Measurements from ENCODE around the gene DNER. TPM values are rescaled to one million over a fixed set of nuclear protein-coding genes. Genes with fewer than 3 reads are reported as not detected.

Gene DNER
- polyA plus RNA-seq, 1 of the 3 experiments (the other 2 are of a cell fraction), result 1.4 TPM

- 22% methylated on average over 1 of the region's 1 CpG for WGBS (ENCODE audit: low lambda C conversion rate)
- H4K20me1 ChIP-seq (ENCODE audit: insufficient read depth), result no peaks in the 10 kb centered on the region
- no peaks in the 10 kb centered on the region for H3K9me2 ChIP-seq
- H3K27ac ChIP-seq (ENCODE audit: low read depth in 2 of 2, low read length in 1 of 2), result no peak overlapping the region; a peak in 1 of 4 replicates
- ChIA-PET POLR2A (no interaction called here), CTCF (interaction anchor here (0.6 kb wide), 1 partner anchor 250 kb away, joined by 5 read pairs; no protein-coding TSS in a partner anchor)
- no peak overlapping the region for H3K9ac ChIP-seq
- DNase-seq, result no peak
- no peaks in the 10 kb centered on the region; a peak in 1 of 4 replicates for H3K4me1 ChIP-seq (ENCODE audit: control insufficient read depth in 1 of 2, insufficient read depth in 2 of 2, low read depth in 1 of 2, low read length in 1 of 2)
- no peak overlapping the region for H3K4me2 ChIP-seq
- no peaks in the 10 kb centered on the region for H3K9me3 ChIP-seq
- no peaks in the 10 kb centered on the region for H3K79me2 ChIP-seq (ENCODE audit: insufficient read depth)
- H2AFZ ChIP-seq (ENCODE audit: low read depth), result no peak overlapping the region
- H3K4me3 ChIP-seq (ENCODE audit: low read depth in 2 of 2, low read length in 1 of 2), result no peak overlapping the region
- H3K36me3 ChIP-seq (replicated peaks in 1 of 2; ENCODE audit: control insufficient read depth in 1 of 2, insufficient read depth in 2 of 2, low read length in 1 of 2), result no peaks in the 10 kb centered on the region
- TF ChIP-seq EZH2phosphoT487 (IDR thresholded peaks at IDR 0.05; ENCODE audit: borderline replicate concordance, low read depth) (no peak), EP300 (IDR thresholded peaks at IDR 0.05; ENCODE audit: borderline replicate concordance in 1 of 2, low read depth in 1 of 2, low read length in 1 of 2) (no peak), IRF3 (IDR thresholded peaks at IDR 0.05; ENCODE audit: low read depth, low read length) (no peak), FOSL2 (IDR thresholded peaks at IDR 0.05; ENCODE audit: borderline replicate concordance, low read depth) (no peak), SIN3A (IDR thresholded peaks at IDR 0.05; ENCODE audit: borderline replicate concordance, low read depth, low read length) (no peak), ELF1 (IDR thresholded peaks at IDR 0.05) (no peak), FOXM1 (IDR thresholded peaks at IDR 0.05; ENCODE audit: low read depth) (no peak), GATA2 (CRISPR knock-in tag; IDR thresholded peaks at IDR 0.05) (no peak), RFX5 (IDR thresholded peaks at IDR 0.05; ENCODE audit: low read length) (no peak), CTCF (IDR thresholded peaks at IDR 0.05) (no peak), USF2 (IDR thresholded peaks at IDR 0.05; ENCODE audit: borderline replicate concordance, low read depth, low read length) (no peak), SMC3 (IDR thresholded peaks at IDR 0.05; ENCODE audit: low read depth, low read length) (no peak), RCOR1 (IDR thresholded peaks at IDR 0.05; ENCODE audit: low read length) (no peak), TAF1 (IDR thresholded peaks at IDR 0.05; ENCODE audit: borderline replicate concordance, low read depth, low read length) (no peak)
- no peaks in the 10 kb centered on the region for H3F3A ChIP-seq (replicated peaks; ENCODE audit: insufficient read depth)
- no peaks in the 10 kb centered on the region for H3K27me3 ChIP-seq (ENCODE audit: insufficient read depth)
Measured at GRCh38 chr2:229408356-229408755, 306.0 kb downstream of the DNER start.

- no peak overlapping the region for H3K27ac ChIP-seq (ENCODE audit: low read depth in 2 of 2, low read length in 1 of 2)
- H3K79me2 ChIP-seq (ENCODE audit: insufficient read depth), result no peaks in the 10 kb centered on the region
- H3K4me2 ChIP-seq, result no peak overlapping the region
- no peaks in the 10 kb centered on the region for H3K36me3 ChIP-seq (replicated peaks in 1 of 2; ENCODE audit: control insufficient read depth in 1 of 2, insufficient read depth in 2 of 2, low read length in 1 of 2)
- no peak overlapping the region for H3K4me3 ChIP-seq (ENCODE audit: low read depth in 2 of 2, low read length in 1 of 2)
- DNase-seq, result no peak
- 67% methylated on average over 13 of the region's 13 CpGs for WGBS (ENCODE audit: low lambda C conversion rate)
- H2AFZ ChIP-seq (ENCODE audit: low read depth), result no peak overlapping the region
- H4K20me1 ChIP-seq (ENCODE audit: insufficient read depth), result no peaks in the 10 kb centered on the region
- ChIA-PET CTCF (no interaction called here), POLR2A (no interaction called here)
- no peak overlapping the region for H3K9ac ChIP-seq
- no peaks in the 10 kb centered on the region for H3F3A ChIP-seq (replicated peaks; ENCODE audit: insufficient read depth)
- no peaks in the 10 kb centered on the region for H3K9me2 ChIP-seq
- H3K9me3 ChIP-seq, result no peaks in the 10 kb centered on the region
- no peaks in the 10 kb centered on the region; a peak in 1 of 4 replicates for H3K4me1 ChIP-seq (ENCODE audit: control insufficient read depth in 1 of 2, insufficient read depth in 2 of 2, low read depth in 1 of 2, low read length in 1 of 2)
- no peaks in the 10 kb centered on the region for H3K27me3 ChIP-seq (ENCODE audit: insufficient read depth)
- no peak for TF ChIP-seq TCF12 (IDR thresholded peaks at IDR 0.05)
- no peak for TF ChIP-seq REST (IDR thresholded peaks at IDR 0.05; ENCODE audit: low read depth, low read length)
- no peak for TF ChIP-seq POLR2AphosphoS5 (IDR thresholded peaks at IDR 0.05; ENCODE audit: low read depth, low read length)
- no peak for TF ChIP-seq CHD2 (IDR thresholded peaks at IDR 0.05; ENCODE audit: low read length, partially characterized antibody)
- TF ChIP-seq RFX5 (IDR thresholded peaks at IDR 0.05; ENCODE audit: low read length), result no peak
- no peak for TF ChIP-seq MEF2A (IDR thresholded peaks at IDR 0.05; ENCODE audit: borderline replicate concordance, low read depth)
- no peak for TF ChIP-seq MAX (IDR thresholded peaks at IDR 0.05; ENCODE audit: low read depth)
- TF ChIP-seq USF2 (IDR thresholded peaks at IDR 0.05; ENCODE audit: borderline replicate concordance, low read depth, low read length), result no peak
Measured at GRCh38 chr2:229407170-229407569, 307.2 kb downstream of the DNER start.
